Activated T-helper 17 cell treated with anti-CD3 and anti-CD28 coated beads, Interleukin-2, amount 50 U/mL, for 72 hours (primary cell): ENCODE data around the gene PDE4D. TPM values are rescaled to one million over a fixed set of nuclear protein-coding genes. Genes with fewer than 3 reads are reported as not detected.
A peak's percentile ranks its signal among the peaks of the same experiment; 100 is the strongest.

Experiments used
- ATAC-seq: fragments of 150-1000 bp; cut with Tn5 transposase; replicated peaks from 2 replicates; pipeline ENCODE4 v1.10.0; 2021; ENCODE audit warnings: mild to moderate bottlenecking, moderate library complexity
- H3K27ac Mint-ChIP-seq: one replicate; pipeline ENCODE4 v1.8.0; 2022; ENCODE audit warnings: mixed read lengths
- H3K27me3 Mint-ChIP-seq: one replicate; pipeline ENCODE4 v1.8.0; 2022; ENCODE audit warnings: mixed read lengths
- H3K36me3 Mint-ChIP-seq: one replicate; pipeline ENCODE4 v1.8.0; 2022; ENCODE audit warnings: low read depth, mild to moderate bottlenecking, mixed read lengths
- H3K4me1 Mint-ChIP-seq: one replicate; pipeline ENCODE4 v1.8.0; 2022; ENCODE audit warnings: mixed read lengths
- H3K4me3 Mint-ChIP-seq: one replicate; pipeline ENCODE4 v1.8.0; 2022; ENCODE audit warnings: mild to moderate bottlenecking, mixed read lengths
- H3K9me3 Mint-ChIP-seq: one replicate; pipeline ENCODE4 v1.8.0; 2022; ENCODE audit warnings: mixed read lengths
- total RNA-seq, 2 donors: library from RNA; stranded (reverse); gene quantifications; one replicate each; pipeline ENCODE4 v1.2.3, GENCODE V29; 2022

PDE4D gene
- total RNA-seq, 2 donors from 2014 or later, result 68.9 to 125 TPM

GRCh38 chr5:59287884-59288283, 605.6 kb downstream of the PDE4D start:
- Mint-ChIP-seq H3K36me3 (no peaks in the 10 kb centered on the region), H3K27ac (no peak overlapping the region), H3K4me1 (no peaks in the 10 kb centered on the region), H3K27me3 (no peaks in the 10 kb centered on the region), H3K4me3 (no peak overlapping the region), H3K9me3 (no peaks in the 10 kb centered on the region)
- ATAC-seq, result no peak

GRCh38 chr5:59287361-59287760, 606.2 kb downstream of the PDE4D start:
- no peaks in the 10 kb centered on the region for H3K4me1 Mint-ChIP-seq
- ATAC-seq, result no peak

GRCh38 chr5:59286510-59286909, 607.0 kb downstream of the PDE4D start:
- H3K9me3 Mint-ChIP-seq, result no peaks in the 10 kb centered on the region
- H3K36me3 Mint-ChIP-seq, result no peaks in the 10 kb centered on the region
- H3K4me1 Mint-ChIP-seq, result no peaks in the 10 kb centered on the region
- H3K27ac Mint-ChIP-seq, result no peak overlapping the region
- no peak for ATAC-seq
- no peaks in the 10 kb centered on the region for H3K27me3 Mint-ChIP-seq
- H3K4me3 Mint-ChIP-seq, result no peak overlapping the region

More at GRCh38 chr5:59287361-59287760, 606.2 kb downstream of the PDE4D start:
- Mint-ChIP-seq H3K36me3 (no peaks in the 10 kb centered on the region), H3K9me3 (no peaks in the 10 kb centered on the region), H3K27ac (no peak overlapping the region), H3K4me3 (no peak overlapping the region), H3K27me3 (no peaks in the 10 kb centered on the region)

GRCh38 chr5:59285300-59286016, 608.1 kb downstream of the PDE4D start:
- no peaks in the 10 kb centered on the region for H3K27me3 Mint-ChIP-seq
- H3K36me3 Mint-ChIP-seq, result no peaks in the 10 kb centered on the region
- no peak for ATAC-seq
- H3K27ac Mint-ChIP-seq, result no peak overlapping the region
- no peaks in the 10 kb centered on the region for H3K4me1 Mint-ChIP-seq
- H3K9me3 Mint-ChIP-seq, result no peaks in the 10 kb centered on the region
- no peak overlapping the region for H3K4me3 Mint-ChIP-seq

GRCh38 chr5:59282726-59283125, 610.8 kb downstream of the PDE4D start:
- ATAC-seq, result no peak
- H3K4me1 Mint-ChIP-seq, result no peaks in the 10 kb centered on the region
- H3K27me3 Mint-ChIP-seq, result peaks cover 4% of the 10 kb centered on the region
- no peak overlapping the region for H3K27ac Mint-ChIP-seq
- H3K4me3 Mint-ChIP-seq, result no peak overlapping the region
- H3K36me3 Mint-ChIP-seq, result no peaks in the 10 kb centered on the region
- H3K9me3 Mint-ChIP-seq, result no peaks in the 10 kb centered on the region

- H3K4me3 Mint-ChIP-seq, result no peak overlapping the region
- peaks cover 7% of the 10 kb centered on the region for H3K4me1 Mint-ChIP-seq
- no peaks in the 10 kb centered on the region for H3K36me3 Mint-ChIP-seq
- H3K27me3 Mint-ChIP-seq, result peaks cover 16% of the 10 kb centered on the region
- no peak for ATAC-seq
- H3K27ac Mint-ChIP-seq, result no peak overlapping the region
- H3K9me3 Mint-ChIP-seq, result no peaks in the 10 kb centered on the region
Measured at GRCh38 chr5:59279979-59280378, 613.5 kb downstream of the PDE4D start.

- peaks cover 16% of the 10 kb centered on the region for H3K27me3 Mint-ChIP-seq
- no peak overlapping the region for H3K27ac Mint-ChIP-seq
- no peak for ATAC-seq
Measured at GRCh38 chr5:59276917-59277372, 616.6 kb downstream of the PDE4D start.

GRCh38 chr5:59276325-59276675, 617.2 kb downstream of the PDE4D start:
- H3K4me1 Mint-ChIP-seq, result peaks cover 8% of the 10 kb centered on the region
- H3K27ac Mint-ChIP-seq, result no peak overlapping the region
- ATAC-seq, result no peak
- no peaks in the 10 kb centered on the region for H3K36me3 Mint-ChIP-seq
- H3K4me3 Mint-ChIP-seq, result no peak overlapping the region
- peaks cover 16% of the 10 kb centered on the region for H3K27me3 Mint-ChIP-seq
- no peaks in the 10 kb centered on the region for H3K9me3 Mint-ChIP-seq

More at GRCh38 chr5:59276917-59277372, 616.6 kb downstream of the PDE4D start:
- peaks cover 8% of the 10 kb centered on the region for H3K4me1 Mint-ChIP-seq
- no peak overlapping the region for H3K4me3 Mint-ChIP-seq
- no peaks in the 10 kb centered on the region for H3K9me3 Mint-ChIP-seq
- H3K36me3 Mint-ChIP-seq, result no peaks in the 10 kb centered on the region

- Mint-ChIP-seq H3K4me1 (peaks cover 8% of the 10 kb centered on the region), H3K9me3 (no peaks in the 10 kb centered on the region), H3K4me3 (peak overlapping the region; percentile 48), H3K27me3 (peaks cover 16% of the 10 kb centered on the region), H3K36me3 (no peaks in the 10 kb centered on the region), H3K27ac (no peak overlapping the region)
- peak; percentile 19 for ATAC-seq
Measured at GRCh38 chr5:59275510-59276324, 617.8 kb downstream of the PDE4D start.

GRCh38 chr5:59275170-59275509, 618.4 kb downstream of the PDE4D start:
- Mint-ChIP-seq H3K36me3 (no peaks in the 10 kb centered on the region), H3K4me3 (peak overlapping the region; percentile 48), H3K9me3 (no peaks in the 10 kb centered on the region), H3K4me1 (peaks cover 8% of the 10 kb centered on the region), H3K27me3 (peaks cover 16% of the 10 kb centered on the region), H3K27ac (no peak overlapping the region)
- ATAC-seq, result no peak

- Mint-ChIP-seq H3K4me1 (peaks cover 8% of the 10 kb centered on the region), H3K36me3 (no peaks in the 10 kb centered on the region), H3K4me3 (no peak overlapping the region), H3K27me3 (peaks cover 16% of the 10 kb centered on the region), H3K9me3 (no peaks in the 10 kb centered on the region), H3K27ac (no peak overlapping the region)
- ATAC-seq, result no peak
Measured at GRCh38 chr5:59274106-59274636, 619.4 kb downstream of the PDE4D start.

GRCh38 chr5:59272809-59273427, 620.6 kb downstream of the PDE4D start:
- Mint-ChIP-seq H3K27ac (no peak overlapping the region), H3K4me1 (peaks cover 8% of the 10 kb centered on the region), H3K4me3 (no peak overlapping the region), H3K27me3 (peaks cover 13% of the 10 kb centered on the region), H3K9me3 (no peaks in the 10 kb centered on the region), H3K36me3 (no peaks in the 10 kb centered on the region)
- ATAC-seq, result no peak

- H3K27me3 Mint-ChIP-seq, result no peaks in the 10 kb centered on the region
- no peak overlapping the region for H3K27ac Mint-ChIP-seq
- H3K4me1 Mint-ChIP-seq, result no peaks in the 10 kb centered on the region
- ATAC-seq, result no peak
- H3K4me3 Mint-ChIP-seq, result no peak overlapping the region
- H3K9me3 Mint-ChIP-seq, result no peaks in the 10 kb centered on the region
- no peaks in the 10 kb centered on the region for H3K36me3 Mint-ChIP-seq
Measured at GRCh38 chr5:59268756-59269415, 624.6 kb downstream of the PDE4D start.

GRCh38 chr5:59267033-59267432, 626.5 kb downstream of the PDE4D start:
- H3K36me3 Mint-ChIP-seq, result no peaks in the 10 kb centered on the region
- H3K27ac Mint-ChIP-seq, result no peak overlapping the region
- no peaks in the 10 kb centered on the region for H3K9me3 Mint-ChIP-seq
- no peaks in the 10 kb centered on the region for H3K4me1 Mint-ChIP-seq
- no peak for ATAC-seq
- H3K4me3 Mint-ChIP-seq, result no peak overlapping the region
- peaks cover 5% of the 10 kb centered on the region for H3K27me3 Mint-ChIP-seq
